Effector memory CD4-positive, alpha-beta T cell (primary cell): ENCODE results near the gene CACNA1E.

Source experiments
- DNase-seq, 3 donors: peaks; one replicate each; pipeline ENCODE4 v3.0.0-alpha.2; 2020
- H3K27ac ChIP-seq: 2 replicates; pipeline ENCODE4 v1.7.0; 2013; ENCODE audit warnings: mild to moderate bottlenecking, low read length, moderate library complexity; ENCODE audit not compliant: insufficient read depth, poor library complexity, severe bottlenecking
- H3K27me3 ChIP-seq: replicated peaks from 2 replicates; pipeline ENCODE4 v1.7.0; 2013; ENCODE audit warnings: mild to moderate bottlenecking, low read length; ENCODE audit not compliant: insufficient read depth, control insufficient read depth, poor library complexity, severe bottlenecking
- H3K36me3 ChIP-seq: 2 replicates; pipeline ENCODE4 v1.7.0; 2013; ENCODE audit warnings: mild to moderate bottlenecking, low read length, moderate library complexity; ENCODE audit not compliant: control insufficient read depth, insufficient read depth
- H3K4me1 ChIP-seq: 2 replicates; pipeline ENCODE4 v1.7.0; 2013; ENCODE audit warnings: low read length, mild to moderate bottlenecking; ENCODE audit not compliant: control insufficient read depth, insufficient read depth, poor library complexity, severe bottlenecking
- H3K4me3 ChIP-seq: 2 replicates; pipeline ENCODE4 v1.7.0; 2013; ENCODE audit warnings: low read length, low read depth, mild to moderate bottlenecking; ENCODE audit not compliant: insufficient read depth, poor library complexity, severe bottlenecking
- H3K9me3 ChIP-seq: 2 replicates; pipeline ENCODE4 v1.7.0; 2013; ENCODE audit warnings: mild to moderate bottlenecking, low read length, moderate library complexity; ENCODE audit not compliant: control insufficient read depth

The CACNA1E gene

GRCh38 chr1:181733486-181733885, 250.2 kb downstream of the CACNA1E start:
- Histone ChIP-seq H3K27ac (no peak overlapping the region), H3K27me3 (no peaks in the 10 kb centered on the region), H3K4me1 (no peaks in the 10 kb centered on the region), H3K4me3 (no peak overlapping the region), H3K36me3 (no peaks in the 10 kb centered on the region), H3K9me3 (no peaks in the 10 kb centered on the region)
- no peak for DNase-seq

- no peak for DNase-seq
- no peak overlapping the region for H3K27ac ChIP-seq
- no peaks in the 10 kb centered on the region for H3K4me1 ChIP-seq
- H3K9me3 ChIP-seq: no peaks in the 10 kb centered on the region
- no peak overlapping the region for H3K4me3 ChIP-seq
- H3K36me3 ChIP-seq: no peaks in the 10 kb centered on the region
- H3K27me3 ChIP-seq: no peaks in the 10 kb centered on the region
Observed at GRCh38 chr1:181737056-181737455, 253.7 kb downstream of the CACNA1E start.

- Histone ChIP-seq H3K4me1 (no peaks in the 10 kb centered on the region), H3K36me3 (no peaks in the 10 kb centered on the region), H3K27me3 (no peaks in the 10 kb centered on the region), H3K9me3 (no peaks in the 10 kb centered on the region), H3K27ac (no peak overlapping the region), H3K4me3 (no peak overlapping the region)
- DNase-seq: no peak
Observed at GRCh38 chr1:181739214-181739613, 255.9 kb downstream of the CACNA1E start.

GRCh38 chr1:181742426-181742825, 259.1 kb downstream of the CACNA1E start:
- Histone ChIP-seq H3K4me3 (no peak overlapping the region), H3K4me1 (no peaks in the 10 kb centered on the region), H3K36me3 (no peaks in the 10 kb centered on the region), H3K27ac (no peak overlapping the region), H3K27me3 (no peaks in the 10 kb centered on the region), H3K9me3 (no peaks in the 10 kb centered on the region)
- no peak for DNase-seq

GRCh38 chr1:181743878-181744312, 260.6 kb downstream of the CACNA1E start:
- Histone ChIP-seq H3K27me3 (no peaks in the 10 kb centered on the region), H3K9me3 (no peaks in the 10 kb centered on the region), H3K36me3 (no peaks in the 10 kb centered on the region), H3K27ac (no peak overlapping the region), H3K4me1 (no peaks in the 10 kb centered on the region), H3K4me3 (no peak overlapping the region)
- DNase-seq: no peak

- no peak overlapping the region for H3K27ac ChIP-seq
- no peaks in the 10 kb centered on the region for H3K27me3 ChIP-seq
Observed at GRCh38 chr1:181746224-181746623, 262.9 kb downstream of the CACNA1E start.

GRCh38 chr1:181748013-181748412, 264.7 kb downstream of the CACNA1E start:
- Histone ChIP-seq H3K27me3 (no peaks in the 10 kb centered on the region), H3K4me3 (no peak overlapping the region), H3K9me3 (no peaks in the 10 kb centered on the region), H3K4me1 (no peaks in the 10 kb centered on the region), H3K27ac (no peak overlapping the region), H3K36me3 (no peaks in the 10 kb centered on the region)
- DNase-seq: no peak

More at GRCh38 chr1:181746224-181746623, 262.9 kb downstream of the CACNA1E start:
- Histone ChIP-seq H3K36me3 (no peaks in the 10 kb centered on the region), H3K4me1 (no peaks in the 10 kb centered on the region), H3K4me3 (no peak overlapping the region), H3K9me3 (no peaks in the 10 kb centered on the region)
- no peak for DNase-seq

GRCh38 chr1:181754103-181754502, 270.8 kb downstream of the CACNA1E start:
- no peaks in the 10 kb centered on the region for H3K4me1 ChIP-seq
- no peaks in the 10 kb centered on the region for H3K36me3 ChIP-seq

GRCh38 chr1:181759481-181759880, 276.2 kb downstream of the CACNA1E start:
- no peak overlapping the region for H3K4me3 ChIP-seq
- no peaks in the 10 kb centered on the region for H3K36me3 ChIP-seq
- H3K4me1 ChIP-seq: no peaks in the 10 kb centered on the region
- H3K27ac ChIP-seq: no peak overlapping the region
- no peaks in the 10 kb centered on the region for H3K9me3 ChIP-seq
- DNase-seq: no peak
- H3K27me3 ChIP-seq: no peaks in the 10 kb centered on the region

More at GRCh38 chr1:181754103-181754502, 270.8 kb downstream of the CACNA1E start:
- Histone ChIP-seq H3K27me3 (no peaks in the 10 kb centered on the region), H3K9me3 (no peaks in the 10 kb centered on the region), H3K4me3 (no peak overlapping the region), H3K27ac (no peak overlapping the region)
- DNase-seq: no peak

- no peak overlapping the region for H3K4me3 ChIP-seq
- no peak overlapping the region for H3K27ac ChIP-seq
- H3K9me3 ChIP-seq: no peaks in the 10 kb centered on the region
- H3K36me3 ChIP-seq: no peaks in the 10 kb centered on the region
- H3K4me1 ChIP-seq: no peaks in the 10 kb centered on the region
- DNase-seq: no peak
- no peaks in the 10 kb centered on the region for H3K27me3 ChIP-seq
Observed at GRCh38 chr1:181763736-181764135, 280.4 kb downstream of the CACNA1E start.
